IMR-90 (cell line): ENCODE measurements around the gene HSF2BP. TPM values are rescaled to one million over a fixed set of nuclear protein-coding genes. Genes with fewer than 3 reads are reported as not detected.

Experiments used
- ATAC-seq: fragments of 200-7000 bp; cut with Tn5 transposase; 2 replicates; pipeline ENCODE4 v1.9.1; 2020; ENCODE audit warnings: low read depth, mild to moderate bottlenecking, moderate library complexity
- BruUV-seq: library from RNA; stranded (reverse); fragments of 400-500 nt; replicated peaks from 2 replicates; lab custom pipeline; 2021; lab: Mats Ljungman, UMichigan
- CTCF ChIA-PET: fragments of 300-600 bp; formaldehyde crosslinking; extraction: SDS; loops from one replicate; lab custom pipeline; 2021; ENCODE audit warnings: antibody characterized with exemption; lab: Yijun Ruan, JAX
- POLR2A ChIA-PET: fragments of 300-600 bp; sonication (Branson Sonifier 250); formaldehyde crosslinking; loops from one replicate; lab custom pipeline; 2022; ENCODE audit warnings: antibody characterized with exemption; ENCODE audit not compliant: unreplicated experiment; lab: Charles Lee
- DNase-seq: peaks from one replicate; pipeline ENCODE4 v3.0.0; 2013
- H2AFZ ChIP-seq: replicated peaks from 2 replicates; pipeline ENCODE3; 2013; ENCODE audit warnings: low read length, mild to moderate bottlenecking; ENCODE audit not compliant: poor library complexity
- H2AK5ac ChIP-seq: 2 replicates; pipeline ENCODE4 v1.6.1; 2013; ENCODE audit warnings: low read depth, low read length, inconsistent platforms
- H2AK9ac ChIP-seq: replicated peaks from 2 replicates; pipeline ENCODE3; 2013; ENCODE audit warnings: mild to moderate bottlenecking, low read depth, low read length, moderate library complexity; ENCODE audit not compliant: poor library complexity
- H2BK120ac ChIP-seq: 2 replicates; pipeline ENCODE4 v1.6.1; 2013; ENCODE audit warnings: low read depth, low read length, inconsistent platforms
- H2BK15ac ChIP-seq: 3 replicates; pipeline ENCODE4 v1.6.1; 2013; ENCODE audit warnings: low read depth, low read length, inconsistent platforms
- H2BK20ac ChIP-seq: 2 replicates; pipeline ENCODE4 v1.6.1; 2013; ENCODE audit warnings: low read depth, mild to moderate bottlenecking, inconsistent platforms, low read length, moderate library complexity
- H2BK5ac ChIP-seq: 2 replicates; pipeline ENCODE4 v1.6.1; 2013; ENCODE audit warnings: mild to moderate bottlenecking, low read depth, low read length, inconsistent platforms; ENCODE audit not compliant: poor library complexity, severe bottlenecking
- H3K14ac ChIP-seq: replicated peaks from 2 replicates; pipeline ENCODE4 v1.6.1; 2013; ENCODE audit warnings: low read depth, low read length, inconsistent platforms
- H3K18ac ChIP-seq: 2 replicates; pipeline ENCODE4 v1.6.1; 2013; ENCODE audit warnings: low read depth, low read length, control low read depth
- H3K23ac ChIP-seq: 2 replicates; pipeline ENCODE4 v1.6.1; 2013; ENCODE audit warnings: low read depth, low read length, inconsistent platforms
- H3K27ac ChIP-seq: 2 replicates; pipeline ENCODE4 v1.5.1; 2013; ENCODE audit warnings: mild to moderate bottlenecking, control low read depth, low read length; ENCODE audit not compliant: insufficient read depth
- H3K27me3 ChIP-seq: 2 replicates; pipeline ENCODE4 v1.6.1; 2013; ENCODE audit warnings: low read length; ENCODE audit not compliant: control insufficient read depth, insufficient read depth
- H3K36me3 ChIP-seq: 2 replicates; pipeline ENCODE4 v1.6.1; 2013; ENCODE audit warnings: low read length, mixed read lengths; ENCODE audit not compliant: control insufficient read depth, insufficient read depth
- H3K4ac ChIP-seq: 2 replicates; pipeline ENCODE4 v1.6.1; 2013; ENCODE audit warnings: low read depth, low read length, inconsistent platforms
- H3K4me1 ChIP-seq: 2 replicates; pipeline ENCODE4 v1.6.1; 2013; ENCODE audit warnings: low read length, mixed read lengths; ENCODE audit not compliant: control insufficient read depth, insufficient read depth
- H3K4me2 ChIP-seq: 2 replicates; pipeline ENCODE4 v1.6.1; 2013; ENCODE audit warnings: low read depth, mild to moderate bottlenecking, control low read depth, low read length, moderate library complexity
- H3K4me3 ChIP-seq: 2 replicates; pipeline ENCODE4 v1.5.1; 2013; ENCODE audit warnings: low read depth, mild to moderate bottlenecking, control low read depth, low read length, moderate library complexity; ENCODE audit not compliant: insufficient read depth
- H3K56ac ChIP-seq: 2 replicates; pipeline ENCODE4 v1.6.1; 2013; ENCODE audit warnings: low read length, inconsistent platforms; ENCODE audit not compliant: insufficient read depth; ENCODE audit errors: extremely low read depth
- H3K79me1 ChIP-seq, 2 experiments: 2 replicates each; pipeline ENCODE4 v1.6.1; 2013; ENCODE audit warnings: low read length in 2 of 2, inconsistent platforms in 1 of 2, low read depth in 1 of 2
- H3K9ac ChIP-seq: 2 replicates; pipeline ENCODE4 v1.6.1; 2013; ENCODE audit warnings: low read depth, low read length, control low read depth
- H3K9me1 ChIP-seq: 2 replicates; pipeline ENCODE4 v1.6.1; 2013; ENCODE audit warnings: low read length, inconsistent platforms; ENCODE audit not compliant: insufficient read depth
- H3K9me3 ChIP-seq: 2 replicates; pipeline ENCODE4 v1.6.1; 2013; ENCODE audit warnings: low read length; ENCODE audit not compliant: control insufficient read depth, insufficient read depth
- H4K20me1 ChIP-seq: 2 replicates; pipeline ENCODE4 v1.6.1; 2013; ENCODE audit warnings: low read length, inconsistent platforms; ENCODE audit not compliant: insufficient read depth
- H4K5ac ChIP-seq: 2 replicates; pipeline ENCODE4 v1.6.1; 2013; ENCODE audit warnings: mild to moderate bottlenecking, low read depth, low read length, control low read depth
- H4K8ac ChIP-seq, 2 experiments: 2 replicates each; pipeline ENCODE4 v1.6.1; 2013; ENCODE audit warnings: low read depth in 2 of 2, low read length in 2 of 2, control low read depth in 1 of 2, inconsistent platforms in 1 of 2
- H4K91ac ChIP-seq: 2 replicates; pipeline ENCODE4 v1.6.1; 2013; ENCODE audit warnings: low read depth, low read length, inconsistent platforms; ENCODE audit not compliant: insufficient read depth
- BHLHE40 ChIP-seq: fragments of 150-350 bp; IDR thresholded peaks from 2 replicates; pipeline ENCODE4 v1.6.1; 2016; ENCODE audit warnings: mild to moderate bottlenecking, low read depth, low read length
- CEBPB ChIP-seq: IDR thresholded peaks from 2 replicates; pipeline ENCODE4 v1.6.1; 2012; ENCODE audit warnings: low read depth, low read length, improper control_type of control experiment
- CHD1 ChIP-seq: IDR thresholded peaks from 2 replicates; pipeline ENCODE4 v1.6.1; 2012; ENCODE audit warnings: low read depth, low read length, improper control_type of control experiment
- CTCF ChIP-seq: conservative IDR thresholded peaks from 2 replicates; pipeline ENCODE4 v1.5.1; 2012; ENCODE audit warnings: mild to moderate bottlenecking, low read depth, low read length, improper control_type of control experiment
- ELK1 ChIP-seq: fragments of 150-350 bp; IDR thresholded peaks from 2 replicates; pipeline ENCODE4 v1.6.1; 2016; ENCODE audit warnings: low read depth, mild to moderate bottlenecking, low read length, moderate library complexity, borderline replicate concordance
- FOS ChIP-seq: fragments of 150-350 bp; IDR thresholded peaks from 2 replicates; pipeline ENCODE4 v1.6.1; 2016; ENCODE audit warnings: low read depth, low read length
- MAFK ChIP-seq: IDR thresholded peaks from 2 replicates; pipeline ENCODE4 v1.6.1; 2012; ENCODE audit warnings: low read depth, low read length, improper control_type of control experiment
- MAZ ChIP-seq: IDR thresholded peaks from 2 replicates; pipeline ENCODE4 v1.6.1; 2012; ENCODE audit warnings: low read depth, mild to moderate bottlenecking, low read length, improper control_type of control experiment, moderate library complexity, borderline replicate concordance
- MXI1 ChIP-seq: IDR thresholded peaks from 2 replicates; pipeline ENCODE4 v1.6.1; 2012; ENCODE audit warnings: low read depth, mild to moderate bottlenecking, low read length, moderate library complexity, borderline replicate concordance
- NFE2L2 ChIP-seq: fragments of 150-350 bp; IDR thresholded peaks from 2 replicates; pipeline ENCODE4 v1.6.1; 2016; ENCODE audit warnings: low read depth, mild to moderate bottlenecking, low read length
- POLR2A ChIP-seq: IDR thresholded peaks from 2 replicates; pipeline ENCODE4 v1.6.1; 2012; ENCODE audit warnings: mild to moderate bottlenecking, low read depth, low read length
- RAD21 ChIP-seq: IDR thresholded peaks from 2 replicates; pipeline ENCODE4 v1.6.1; 2012; ENCODE audit warnings: low read length, improper control_type of control experiment
- RCOR1 ChIP-seq: IDR thresholded peaks from 2 replicates; pipeline ENCODE4 v1.6.1; 2012; ENCODE audit warnings: mild to moderate bottlenecking, low read length, improper control_type of control experiment; ENCODE audit not compliant: insufficient replicate concordance
- RFX5 ChIP-seq: IDR thresholded peaks from 2 replicates; pipeline ENCODE4 v1.8.0; 2012; ENCODE audit warnings: low read depth, mild to moderate bottlenecking, low read length, moderate library complexity
- SMC3 ChIP-seq: fragments of 150-350 bp; IDR thresholded peaks from 2 replicates; pipeline ENCODE4 v1.6.1; 2016; ENCODE audit warnings: low read depth, mild to moderate bottlenecking, antibody characterized with exemption, low read length, moderate library complexity
- USF2 ChIP-seq: fragments of 150-350 bp; IDR thresholded peaks from 2 replicates; pipeline ENCODE4 v1.6.1; 2017; ENCODE audit warnings: mild to moderate bottlenecking, antibody characterized with exemption, low read length, low read depth
- WGBS, 2 experiments: methylation state at CpG; one replicate each; pipeline versions ENCODE4 v1.1.5 to v1.1.7; 2013; ENCODE audit warnings: missing lambda C conversion rate in 2 of 2; ENCODE audit not compliant: insufficient read length in 1 of 2; ENCODE audit errors: extremely low coverage in 2 of 2; 5-methylcytosine and 5-hydroxymethylcytosine counted together
- dilution Hi-C: fragments of 300-500 bp; cut with HindIII; formaldehyde crosslinking; loops from one replicate; pipeline ENCODE4 v1.14.3; 2018; ENCODE audit warnings: low sequenced_read_pairs; ENCODE audit not compliant: unreplicated experiment
- in situ Hi-C: fragments of 300-500 bp; cut with MboI; formaldehyde crosslinking; loops from 3 replicates; pipeline ENCODE4 v1.14.3; 2019; ENCODE audit warnings: low sequenced_read_pairs, inconsistent platforms, mixed read lengths
- intact Hi-C: fragments of 100-400 bp; cut with micrococcal nuclease; formaldehyde crosslinking; loops from 2 replicates; pipeline ENCODE4 v1.10.0; 2022
- polyA plus RNA-seq, 3 experiments: library from polyadenylated mRNA; depleted of rRNA; stranded (reverse); fragments of >200 nt; gene quantifications; 2 replicates each; pipeline ENCODE4 v1.2.3, GENCODE V29; 2012; ENCODE audit warnings: low replicate concordance in 1 of 3
- total RNA-seq: library from RNA; depleted of rRNA; stranded (reverse); fragments of >200 nt; gene quantifications from 2 replicates; pipeline ENCODE4 v1.2.3, GENCODE V29; 2012

HSF2BP gene
- total and polyA plus RNA-seq, 2 of the 4 experiments (the other 2 are of a cell fraction) = 0.87 to 0.90 TPM

GRCh38 chr21:43702785-43703034 lies 43.4 kb upstream of the HSF2BP start:
- 70% methylated on average over 2 of the region's 12 CpGs; no CpG with 5 or more reads in 1 of the 2 experiments for WGBS, 2 experiments
- H4K20me1 ChIP-seq = no peaks in the 10 kb centered on the region
- no peak overlapping the region for H4K91ac ChIP-seq
- H3K27ac ChIP-seq = no peak overlapping the region
- intact Hi-C loops (no loop called here), in situ Hi-C loops (no loop called here), dilution Hi-C loops (no loop called here)
- H2AK9ac ChIP-seq = no peak overlapping the region
- H3K4me2 ChIP-seq = no peak overlapping the region
- H3K56ac ChIP-seq = no peak overlapping the region
- TF ChIP-seq FOS (no peak), NFE2L2 (no peak), SMC3 (no peak), USF2 (no peak), MAZ (no peak), RFX5 (no peak), MXI1 (no peak), CTCF (no peak), CHD1 (no peak), BHLHE40 (no peak), ELK1 (no peak), CEBPB (no peak), RAD21 (no peak), RCOR1 (no peak), POLR2A (no peak), MAFK (no peak)
- BruUV-seq = no TSS peak
- H2AK5ac ChIP-seq = no peak overlapping the region
- DNase-seq (no peak), ATAC-seq (no peak)
- H3K27me3 ChIP-seq = no peaks in the 10 kb centered on the region
- H4K8ac ChIP-seq = no peak overlapping the region
- ChIA-PET POLR2A (no interaction called here), CTCF (no interaction called here)
- peak overlapping the region; percentile 78 for H2AFZ ChIP-seq
- no peak overlapping the region for H2BK120ac ChIP-seq
- H3K36me3 ChIP-seq = no peaks in the 10 kb centered on the region
- no peaks in the 10 kb centered on the region for H3K9me1 ChIP-seq
- no peak overlapping the region for H3K4ac ChIP-seq
- H2BK15ac ChIP-seq = no peak overlapping the region
- no peak overlapping the region for H4K5ac ChIP-seq
- no peak overlapping the region for H3K4me3 ChIP-seq
- no peak overlapping the region for H2BK5ac ChIP-seq
- 0 out of 2 replicates have a peak overlapping the region, but pooled peaks have one; percentile 21 for H3K18ac ChIP-seq
- H3K9ac ChIP-seq = no peak overlapping the region
- H3K79me1 ChIP-seq = no peaks in the 10 kb centered on the region
- peaks cover 5% of the 10 kb centered on the region; the same call in 1 of the 2 replicates for H3K4me1 ChIP-seq
- no peak overlapping the region for H2BK20ac ChIP-seq
- H3K14ac ChIP-seq = no peak overlapping the region
- H3K9me3 ChIP-seq = no peaks in the 10 kb centered on the region
- no peak overlapping the region for H3K23ac ChIP-seq
